T-helper 1 cell treated with Interleukin-12 subunit alpha and Interleukin-12 subunit beta and Interleukin-4 antibody, amounts not matched to agents 30 ng/mL and 1 ng/mL, for 36 hours (primary cell): ENCODE measurements around the gene MAP4K5. TPM values are rescaled to one million over a fixed set of nuclear protein-coding genes. Genes with fewer than 3 reads are reported as not detected.
"Not testable (repeated sequence)": the region's sequence is repeated elsewhere in the genome, so short reads cannot be mapped to it uniquely, and the experiment has no call there.

Source experiments
- intact Hi-C: fragments of 100-400 bp; cut with micrococcal nuclease; formaldehyde crosslinking; loops from one replicate; pipeline ENCODE4 v1.15.1; 2024
- total RNA-seq: library from RNA; stranded (reverse); gene quantifications from 2 replicates; pipeline ENCODE4 v1.2.3, GENCODE V29; 2022

Gene MAP4K5
- 20.6 and 22.0 TPM in 2 replicates for total RNA-seq

DNA sequence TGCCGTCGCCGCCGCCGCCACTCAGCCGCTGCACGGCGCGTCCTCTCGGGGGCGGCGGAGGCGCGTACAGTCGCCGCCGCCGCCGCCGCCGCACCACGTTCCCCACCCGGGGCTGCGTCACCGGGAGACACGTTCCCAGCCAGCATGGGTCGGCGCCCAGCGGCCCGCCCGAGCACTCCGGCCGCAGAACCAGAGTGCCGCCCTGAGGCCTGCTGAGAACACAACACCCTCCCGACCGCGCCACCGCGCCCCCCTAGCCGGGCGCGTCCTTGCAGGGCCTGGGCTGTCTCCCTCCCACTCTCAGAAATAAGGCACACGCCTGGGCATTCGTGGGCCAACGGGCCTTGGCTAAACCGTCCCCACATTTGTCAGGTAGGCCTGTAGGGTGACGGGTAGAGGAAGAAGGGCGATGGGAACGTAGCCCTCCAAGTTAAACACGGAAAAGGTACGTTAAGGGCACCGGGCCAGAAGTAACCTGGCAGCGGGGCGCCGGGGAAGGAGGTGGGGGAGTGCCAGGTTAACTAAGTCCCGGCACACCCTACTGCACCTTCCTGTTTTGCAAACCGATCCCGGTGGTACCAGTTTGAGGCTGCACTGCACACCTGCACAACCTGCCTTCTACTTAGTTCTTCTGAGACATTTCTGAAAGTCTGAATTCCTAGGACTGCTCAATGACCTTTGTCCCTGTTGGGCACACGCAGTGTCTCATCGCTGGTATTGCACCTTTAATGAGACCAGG is at the start of gene MAP4K5:
Gene MAP4K5 (minus strand): TSS at position 68 of the 739 bp plus-strand sequence. CDS start 520 bp downstream, outside the sequence.
- intact Hi-C loops, result loop anchor here (1.0 to 5.0 kb wide), 14 partner anchors 10 to 945 kb away; partner anchors contain the start of genes CDKL1, DMAC2L, KLHDC1 and KLHDC2

- intact Hi-C loops, result no loop called here
These were observed 46.1 kb upstream of the MAP4K5 start for GRCh38 chr14:50578433-50578832.

- intact Hi-C loops, result no loop called here
These were observed 45.6 kb upstream of the MAP4K5 start for GRCh38 chr14:50577982-50578381.

DNA sequence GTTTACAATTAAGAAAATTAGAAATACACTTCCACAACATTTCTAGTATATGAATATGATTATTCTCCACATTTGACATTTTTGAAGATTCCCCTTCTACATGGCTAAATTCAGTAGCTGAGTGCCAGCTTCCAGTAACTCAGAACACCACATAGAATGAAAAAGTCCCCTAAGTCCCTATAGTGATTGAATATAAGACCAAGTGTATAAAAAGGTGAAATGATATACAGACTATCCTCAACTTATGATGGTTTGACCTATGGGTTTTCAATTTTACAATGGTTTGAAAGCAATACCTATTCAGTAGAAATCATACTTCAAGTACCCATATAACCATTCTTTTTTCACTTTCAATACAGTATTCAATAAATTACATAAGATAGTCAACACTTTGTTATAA is 43.4 kb upstream of the MAP4K5 start:
- intact Hi-C loops, result no loop called here

GRCh38 chr14:50573862-50574261 is 41.5 kb upstream of the MAP4K5 start:
- intact Hi-C loops, result no loop called here

GRCh38 chr14:50569714-50570274 is 37.4 kb upstream of the MAP4K5 start:
- intact Hi-C loops, result no loop called here

GRCh38 chr14:50562841-50563240 is 30.5 kb upstream of the MAP4K5 start:
- intact Hi-C loops, result no loop called here

- intact Hi-C loops, result loop anchor here (1.0 to 2.0 kb wide), 3 partner anchors 18 to 249 kb away; partner anchors contain the start of genes DMAC2L and L2HGDH
These were observed 28.5 kb upstream of the MAP4K5 start for GRCh38 chr14:50560931-50561285.

- intact Hi-C loops, result loop anchor here (1.0 to 2.0 kb wide), 3 partner anchors 17 to 248 kb away; partner anchors contain the start of genes DMAC2L and L2HGDH
These were observed 27.9 kb upstream of the MAP4K5 start, which contains the start of gene ATL1 for GRCh38 chr14:50559990-50560930. Gene ATL1, plus strand, starts transcription at chr14:50560145. Its CDS starts 121 bp downstream, at chr14:50560266.

DNA sequence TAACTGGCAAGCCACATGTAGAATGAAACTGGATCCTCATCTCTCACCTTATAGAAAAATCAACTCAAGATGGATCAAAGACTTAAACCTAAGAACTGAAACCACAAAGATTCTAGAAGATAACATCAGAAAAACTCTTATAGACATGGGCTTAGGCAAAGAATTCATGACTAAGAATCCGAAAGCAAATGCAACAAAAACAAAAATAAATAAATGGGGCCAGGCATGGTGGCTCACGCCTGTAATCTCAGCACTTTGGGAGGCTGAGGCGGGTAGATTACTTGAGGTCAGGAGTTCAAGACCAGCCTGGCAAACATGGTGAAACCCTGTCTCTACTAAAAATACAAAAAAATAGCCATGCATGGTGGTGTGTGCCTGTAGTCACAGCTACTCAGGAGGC is 20.4 kb upstream of the MAP4K5 start:
- intact Hi-C loops, result not testable (repeated sequence)

DNA sequence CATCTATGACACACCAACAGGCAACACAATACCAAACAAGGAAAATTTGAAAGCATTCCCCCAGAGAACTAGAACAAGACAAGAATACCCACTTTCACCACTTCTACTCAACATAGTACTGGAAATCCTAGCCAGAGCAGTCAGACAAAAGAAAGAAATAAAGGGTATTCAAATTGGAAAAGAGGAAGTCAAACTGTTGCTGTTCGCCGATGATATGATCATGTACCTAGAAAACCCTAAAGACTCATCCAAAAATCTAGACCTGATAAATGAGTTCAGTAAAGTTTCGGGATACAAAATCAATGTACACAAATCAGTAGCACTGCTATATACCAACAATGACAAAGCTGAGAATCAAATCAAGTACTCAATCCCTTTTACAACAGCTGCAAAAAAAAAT is 19.5 kb upstream of the MAP4K5 start:
- intact Hi-C loops, result no loop called here

DNA sequence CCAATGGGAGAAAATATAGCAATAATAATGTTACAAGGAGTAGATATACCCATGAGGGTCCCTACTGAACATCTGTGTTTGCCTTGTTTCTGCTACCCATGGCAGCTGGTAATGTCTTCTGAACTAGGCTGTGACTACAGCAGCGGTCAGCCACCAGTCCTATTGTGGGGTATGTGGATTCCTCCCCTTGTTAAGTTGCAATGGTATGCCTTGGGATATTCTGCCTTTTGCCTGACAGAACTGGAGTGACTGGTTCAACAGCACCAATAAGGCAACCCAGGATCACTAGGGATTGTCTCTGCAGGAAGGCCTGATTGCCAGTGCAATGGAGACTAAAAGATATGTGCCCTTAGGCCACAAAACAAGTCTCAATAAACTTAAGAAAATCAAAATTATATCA is 17.9 kb upstream of the MAP4K5 start:
- intact Hi-C loops, result no loop called here

GRCh38 chr14:50545618-50546017 is 13.2 kb upstream of the MAP4K5 start:
- intact Hi-C loops, result no loop called here

GRCh38 chr14:50544911-50545310 is 12.5 kb upstream of the MAP4K5 start:
- intact Hi-C loops, result no loop called here

DNA sequence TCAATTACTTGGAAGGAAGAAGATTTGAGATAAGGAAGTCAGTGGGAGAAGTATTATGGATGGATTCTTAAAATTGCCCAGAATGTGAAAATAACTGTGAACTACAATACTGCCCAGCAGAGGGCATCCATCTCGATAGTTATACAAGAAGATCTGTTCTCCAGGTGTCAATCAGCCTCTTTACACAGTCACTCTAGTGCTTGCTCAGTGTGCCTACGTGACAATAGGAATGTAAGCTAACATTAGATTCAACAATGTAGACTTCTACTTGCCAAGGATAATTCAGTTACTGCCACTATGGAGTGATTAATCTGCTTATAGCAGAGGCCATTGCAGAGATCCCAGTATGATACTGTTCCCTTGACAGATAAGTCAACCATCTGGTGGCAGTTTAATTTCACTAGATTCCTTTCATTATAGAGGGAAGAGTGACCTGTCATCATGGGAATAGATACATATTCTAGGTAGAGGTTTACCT is 10.6 kb upstream of the MAP4K5 start:
- intact Hi-C loops, result loop anchor here (1.0 to 2.0 kb wide), 5 partner anchors 18 to 317 kb away; partner anchors contain the start of gene ATL1

DNA sequence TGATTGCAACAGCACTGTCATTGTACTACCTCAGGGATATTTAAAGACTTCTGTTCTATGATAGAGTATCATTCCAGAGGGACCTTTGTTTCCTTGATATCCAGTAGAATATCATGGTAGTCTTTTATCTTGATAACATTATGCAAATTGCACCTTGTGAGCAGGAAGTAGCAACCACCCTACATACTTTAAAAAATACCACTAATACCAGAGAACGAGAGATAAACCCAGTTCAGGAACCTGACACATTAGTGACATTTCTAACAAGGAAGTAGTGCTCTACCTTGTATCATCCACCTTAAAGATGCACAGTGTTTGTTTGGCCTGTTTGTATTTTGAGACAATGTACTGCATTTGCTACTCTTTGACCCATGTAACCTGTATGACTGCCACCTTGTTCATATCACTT is 8.8 kb upstream of the MAP4K5 start:
- intact Hi-C loops, result no loop called here

- intact Hi-C loops, result no loop called here
These were observed 6.7 kb upstream of the MAP4K5 start for GRCh38 chr14:50539051-50539450.

DNA sequence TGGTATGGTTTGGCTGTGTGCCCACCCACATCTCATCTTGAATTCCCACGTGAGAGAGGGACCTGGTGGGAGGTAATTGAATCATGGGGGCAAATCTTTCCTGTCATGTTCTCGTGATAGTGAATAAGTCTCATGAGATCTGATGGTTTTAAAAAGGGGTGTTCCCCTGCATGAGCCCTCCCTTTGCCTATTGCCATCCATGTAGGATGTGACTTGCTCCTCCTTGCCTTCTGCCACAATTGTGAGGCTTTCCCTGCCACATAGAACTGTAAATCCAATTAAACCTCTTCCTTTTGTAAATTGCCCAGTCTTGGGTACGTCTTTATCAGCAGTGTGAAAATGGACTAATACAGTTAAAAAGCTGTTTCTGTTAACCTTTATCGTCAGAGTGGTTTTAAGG is 5.7 kb upstream of the MAP4K5 start:
- intact Hi-C loops, result not testable (repeated sequence)

DNA sequence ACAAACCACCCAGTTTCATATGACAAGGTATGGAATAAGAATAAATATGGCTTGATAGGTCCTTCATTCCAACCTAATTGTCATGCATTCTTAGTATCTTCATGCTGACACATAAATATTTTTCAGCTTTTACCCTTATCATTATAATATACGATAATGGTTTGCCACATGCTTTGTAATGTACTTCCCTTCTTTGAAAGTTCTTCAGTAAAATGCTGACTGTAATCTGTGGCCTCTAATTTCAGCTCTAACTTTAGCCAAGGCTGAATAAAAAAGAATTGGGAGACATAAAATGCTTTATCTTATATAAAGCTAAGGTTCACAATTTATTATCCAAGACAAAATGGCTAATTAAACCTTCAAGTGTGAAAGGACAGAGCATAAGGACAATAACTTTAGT is 2.6 kb upstream of the MAP4K5 start:
- intact Hi-C loops, result loop anchor here (5.0 kb wide), 4 partner anchors 533 to 948 kb away; partner anchors contain the start of genes KLHDC1, KLHDC2 and RPS29

DNA sequence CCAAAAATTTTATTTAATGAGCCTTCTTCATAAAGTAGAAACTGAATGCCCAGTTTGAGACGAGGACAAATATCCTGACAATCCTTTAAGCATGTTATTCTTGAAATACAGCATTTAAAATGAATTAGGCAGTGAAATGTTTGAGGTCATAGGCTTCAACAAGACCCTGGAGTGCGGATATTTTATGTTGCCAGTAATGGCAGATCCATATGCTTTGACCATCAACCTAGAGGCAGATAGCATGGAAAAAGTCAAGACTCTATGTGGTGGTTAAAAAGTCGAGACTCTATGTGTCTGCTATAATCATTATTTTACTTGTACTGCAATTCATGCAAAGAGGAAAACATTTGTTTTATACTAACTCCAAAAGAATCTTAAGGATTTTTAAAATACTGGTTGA is 2.0 kb upstream of the MAP4K5 start:
- intact Hi-C loops, result loop anchor here (5.0 kb wide), 4 partner anchors 532 to 947 kb away; partner anchors contain the start of genes KLHDC1, KLHDC2 and RPS29

DNA sequence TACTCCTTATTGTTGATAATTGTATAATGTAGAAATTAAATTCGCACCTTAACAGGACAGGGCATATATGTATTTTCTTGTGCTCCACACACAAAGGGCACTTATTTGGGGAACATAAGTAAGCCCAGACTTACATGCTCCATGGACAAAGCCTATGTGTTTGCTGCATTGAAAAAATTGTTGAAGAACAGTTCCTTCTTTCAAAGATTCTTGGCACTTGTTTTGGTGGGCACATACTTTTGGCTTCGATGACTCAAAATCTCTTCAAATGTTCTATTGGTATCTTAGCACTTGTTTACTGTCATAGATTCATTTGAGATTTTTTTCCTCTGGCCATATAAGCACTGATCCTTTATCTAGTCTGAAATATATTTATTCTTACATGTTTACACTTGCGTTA is 1.4 kb upstream of the MAP4K5 start:
- intact Hi-C loops, result loop anchor here (2.0 to 5.0 kb wide), 8 partner anchors 137 to 947 kb away; partner anchors contain the start of genes CDKL1, KLHDC1, KLHDC2 and NEMF
